Measurements from ENCODE around the gene SPRED3.

Gene SPRED3

DNA sequence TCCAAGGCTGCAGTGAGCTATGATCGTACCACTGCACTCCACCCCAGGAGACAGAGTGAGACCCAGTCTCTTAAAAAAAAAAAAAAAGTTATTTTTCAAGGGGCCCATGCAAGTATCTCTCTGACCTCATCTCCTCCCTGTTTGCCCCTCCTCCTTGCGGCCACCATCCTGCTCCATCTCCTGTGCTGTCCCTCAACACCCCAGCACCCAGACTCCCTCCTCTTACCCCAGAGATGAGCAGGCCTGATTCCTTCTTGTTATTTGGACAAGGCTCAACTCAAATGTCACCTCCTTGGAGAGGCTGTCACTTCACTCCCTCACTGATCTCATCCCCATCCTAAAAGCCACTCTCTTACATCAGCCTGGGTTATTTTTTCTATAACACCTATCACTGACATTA, 49.4 kb downstream of the SPRED3 start:
- Histone ChIP-seq H3K9ac (ENCODE audit: low read length) (no peak overlapping the region), H3K9me3 (ENCODE audit: insufficient read depth, low read length) (no peaks in the 10 kb centered on the region), H3K4me3 (ENCODE audit: low read length) (no peak overlapping the region), H2AFZ (ENCODE audit: low read depth, low read length) (no peak overlapping the region), H3K4me2 (ENCODE audit: low read length) (no peak overlapping the region), H3K27ac (ENCODE audit: low read length) (no peak overlapping the region), H3K27me3 (ENCODE audit: low read depth, low read length) (no peaks in the 10 kb centered on the region), H3K79me2 (ENCODE audit: low read length) (no peaks in the 10 kb centered on the region), H4K20me1 (ENCODE audit: insufficient read depth, low read length) (no peaks in the 10 kb centered on the region), H3K36me3 (replicated peaks; ENCODE audit: low read depth, low read length) (no peaks in the 10 kb centered on the region), H3K4me1 (ENCODE audit: low read length) (peaks cover 38% of the 10 kb centered on the region)
- TF ChIP-seq, protein P1, sequence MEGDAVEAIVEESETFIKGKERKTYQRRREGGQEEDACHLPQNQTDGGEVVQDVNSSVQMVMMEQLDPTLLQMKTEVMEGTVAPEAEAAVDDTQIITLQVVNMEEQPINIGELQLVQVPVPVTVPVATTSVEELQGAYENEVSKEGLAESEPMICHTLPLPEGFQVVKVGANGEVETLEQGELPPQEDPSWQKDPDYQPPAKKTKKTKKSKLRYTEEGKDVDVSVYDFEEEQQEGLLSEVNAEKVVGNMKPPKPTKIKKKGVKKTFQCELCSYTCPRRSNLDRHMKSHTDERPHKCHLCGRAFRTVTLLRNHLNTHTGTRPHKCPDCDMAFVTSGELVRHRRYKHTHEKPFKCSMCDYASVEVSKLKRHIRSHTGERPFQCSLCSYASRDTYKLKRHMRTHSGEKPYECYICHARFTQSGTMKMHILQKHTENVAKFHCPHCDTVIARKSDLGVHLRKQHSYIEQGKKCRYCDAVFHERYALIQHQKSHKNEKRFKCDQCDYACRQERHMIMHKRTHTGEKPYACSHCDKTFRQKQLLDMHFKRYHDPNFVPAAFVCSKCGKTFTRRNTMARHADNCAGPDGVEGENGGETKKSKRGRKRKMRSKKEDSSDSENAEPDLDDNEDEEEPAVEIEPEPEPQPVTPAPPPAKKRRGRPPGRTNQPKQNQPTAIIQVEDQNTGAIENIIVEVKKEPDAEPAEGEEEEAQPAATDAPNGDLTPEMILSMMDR (IDR thresholded peaks at IDR 0.05; ENCODE audit: low read depth, low read length) = no peak
- no peak for TF ChIP-seq EZH2phosphoT487 (IDR thresholded peaks at IDR 0.05; ENCODE audit: low read depth)

- no peak for TF ChIP-seq EZH2phosphoT487 (IDR thresholded peaks at IDR 0.05; ENCODE audit: low read depth)
- TF ChIP-seq, protein P1 (IDR thresholded peaks at IDR 0.05; ENCODE audit: low read depth, low read length) = no peak
- no peaks in the 10 kb centered on the region for H3K36me3 ChIP-seq (replicated peaks; ENCODE audit: low read depth, low read length)
Observed at GRCh38 chr19:38440592-38440991, 52.1 kb downstream of the SPRED3 start.

DNA sequence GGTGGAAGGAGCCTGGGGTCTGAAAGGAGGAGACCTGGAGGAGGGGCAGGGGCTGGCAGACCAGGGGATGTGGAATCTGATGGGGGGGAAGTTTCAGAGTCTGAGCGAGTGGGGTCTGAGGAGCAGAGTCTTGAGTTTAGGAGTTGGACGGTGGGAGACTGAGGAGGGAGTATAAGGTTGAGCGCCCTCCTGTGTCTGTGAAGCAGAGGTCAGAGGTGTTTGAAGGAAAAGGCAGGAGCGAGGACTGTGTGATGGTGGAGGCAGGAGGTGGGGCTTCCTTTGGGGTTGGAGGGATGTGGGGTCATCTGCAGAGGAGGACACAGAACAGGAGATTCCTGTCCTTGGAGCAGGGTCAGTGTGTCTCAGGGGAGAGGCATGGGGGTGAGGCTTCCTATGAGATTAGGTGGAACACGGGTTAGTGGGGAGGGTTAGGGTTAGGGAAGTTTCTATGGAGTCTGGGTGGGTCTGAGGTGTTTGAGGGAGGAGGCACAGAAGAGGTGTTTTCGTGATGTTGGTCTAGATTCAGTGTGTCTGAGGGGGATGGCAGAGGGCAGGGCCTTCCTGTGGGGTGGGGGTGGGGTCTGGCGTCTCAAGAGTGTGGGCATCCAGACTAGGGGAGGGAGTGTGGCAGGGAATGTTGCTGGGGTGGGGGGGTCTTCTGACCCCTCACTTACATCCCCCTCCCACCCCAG, 53.3 kb downstream of the SPRED3 start:
- TF ChIP-seq, protein P1 (IDR thresholded peaks at IDR 0.05; ENCODE audit: low read depth, low read length) = peak; percentile 73
- TF ChIP-seq EZH2phosphoT487 (IDR thresholded peaks at IDR 0.05; ENCODE audit: low read depth) = no peak
- H3K4me1 ChIP-seq (ENCODE audit: low read length) = peaks cover 15% of the 10 kb centered on the region
- H3K9ac ChIP-seq (ENCODE audit: low read length) = peak overlapping the region; percentile 15; the same call in 1 of the 2 replicates
- no peaks in the 10 kb centered on the region for H3K79me2 ChIP-seq (ENCODE audit: low read length)
- H3K27me3 ChIP-seq (ENCODE audit: low read depth, low read length) = no peaks in the 10 kb centered on the region
- H3K4me2 ChIP-seq (ENCODE audit: low read length) = peak overlapping the region; percentile 16
- H3K9me3 ChIP-seq (ENCODE audit: insufficient read depth, low read length) = no peaks in the 10 kb centered on the region
- peak overlapping the region; percentile 2; the same call in 1 of the 2 replicates for H2AFZ ChIP-seq (ENCODE audit: low read depth, low read length)
- H3K27ac ChIP-seq (ENCODE audit: low read length) = no peak overlapping the region
- peaks cover 3% of the 10 kb centered on the region for H3K36me3 ChIP-seq (replicated peaks; ENCODE audit: low read depth, low read length)
- no peak overlapping the region for H3K4me3 ChIP-seq (ENCODE audit: low read length)
- no peaks in the 10 kb centered on the region for H4K20me1 ChIP-seq (ENCODE audit: insufficient read depth, low read length)

More at GRCh38 chr19:38440592-38440991, 52.1 kb downstream of the SPRED3 start:
- H3K4me1 ChIP-seq (ENCODE audit: low read length) = peaks cover 22% of the 10 kb centered on the region
- H3K4me2 ChIP-seq (ENCODE audit: low read length) = no peak overlapping the region
- H3K79me2 ChIP-seq (ENCODE audit: low read length) = no peaks in the 10 kb centered on the region
- no peak overlapping the region for H3K9ac ChIP-seq (ENCODE audit: low read length)
- H4K20me1 ChIP-seq (ENCODE audit: insufficient read depth, low read length) = no peaks in the 10 kb centered on the region
- no peaks in the 10 kb centered on the region for H3K9me3 ChIP-seq (ENCODE audit: insufficient read depth, low read length)
- no peak overlapping the region for H2AFZ ChIP-seq (ENCODE audit: low read depth, low read length)
- H3K27ac ChIP-seq (ENCODE audit: low read length) = no peak overlapping the region
- no peak overlapping the region for H3K4me3 ChIP-seq (ENCODE audit: low read length)
- no peaks in the 10 kb centered on the region for H3K27me3 ChIP-seq (ENCODE audit: low read depth, low read length)

- Histone ChIP-seq H3K79me2 (ENCODE audit: low read length) (no peaks in the 10 kb centered on the region), H3K4me2 (ENCODE audit: low read length) (no peak overlapping the region), H3K4me3 (ENCODE audit: low read length) (no peak overlapping the region), H3K27ac (ENCODE audit: low read length) (no peak overlapping the region), H2AFZ (ENCODE audit: low read depth, low read length) (no peak overlapping the region), H3K4me1 (ENCODE audit: low read length) (peaks cover 14% of the 10 kb centered on the region), H3K36me3 (replicated peaks; ENCODE audit: low read depth, low read length) (peaks cover 3% of the 10 kb centered on the region), H3K27me3 (ENCODE audit: low read depth, low read length) (no peaks in the 10 kb centered on the region), H3K9ac (ENCODE audit: low read length) (no peak overlapping the region), H3K9me3 (ENCODE audit: insufficient read depth, low read length) (no peaks in the 10 kb centered on the region), H4K20me1 (ENCODE audit: insufficient read depth, low read length) (no peaks in the 10 kb centered on the region)
- no peak for TF ChIP-seq EZH2phosphoT487 (IDR thresholded peaks at IDR 0.05; ENCODE audit: low read depth)
- TF ChIP-seq, protein P1 (IDR thresholded peaks at IDR 0.05; ENCODE audit: low read depth, low read length) = no peak
Observed at GRCh38 chr19:38442736-38443135, 54.2 kb downstream of the SPRED3 start.
